ENCODE data around the gene SDR9C7. TPM values are rescaled to one million over a fixed set of nuclear protein-coding genes. Genes with fewer than 3 reads are reported as not detected.

Gene SDR9C7
- total RNA-seq, 1 donor from 2014 or later: not detected

- peaks cover 2% of the 10 kb centered on the region for H3K9me3 Mint-ChIP-seq
- no peak for DNase-seq
- H3K27me3 Mint-ChIP-seq: peaks cover 5% of the 10 kb centered on the region
- ChIA-PET CTCF (no interaction called here), POLR2A (no interaction called here)
- no peak overlapping the region for H3K4me3 Mint-ChIP-seq
- no peak for TF ChIP-seq CTCF (IDR thresholded peaks at IDR 0.05)
- ATAC-seq (ENCODE audit: low read depth): no peak
- H3K27ac Mint-ChIP-seq: no peak overlapping the region
- intact Hi-C loops (cut with micrococcal nuclease): no loop called here
- H3K4me1 Mint-ChIP-seq: no peaks in the 10 kb centered on the region
- no peaks in the 10 kb centered on the region for H3K36me3 Mint-ChIP-seq (ENCODE audit: low read depth)
Observed at GRCh38 chr12:56953314-56953713, 19.1 kb upstream of the SDR9C7 start.

DNA sequence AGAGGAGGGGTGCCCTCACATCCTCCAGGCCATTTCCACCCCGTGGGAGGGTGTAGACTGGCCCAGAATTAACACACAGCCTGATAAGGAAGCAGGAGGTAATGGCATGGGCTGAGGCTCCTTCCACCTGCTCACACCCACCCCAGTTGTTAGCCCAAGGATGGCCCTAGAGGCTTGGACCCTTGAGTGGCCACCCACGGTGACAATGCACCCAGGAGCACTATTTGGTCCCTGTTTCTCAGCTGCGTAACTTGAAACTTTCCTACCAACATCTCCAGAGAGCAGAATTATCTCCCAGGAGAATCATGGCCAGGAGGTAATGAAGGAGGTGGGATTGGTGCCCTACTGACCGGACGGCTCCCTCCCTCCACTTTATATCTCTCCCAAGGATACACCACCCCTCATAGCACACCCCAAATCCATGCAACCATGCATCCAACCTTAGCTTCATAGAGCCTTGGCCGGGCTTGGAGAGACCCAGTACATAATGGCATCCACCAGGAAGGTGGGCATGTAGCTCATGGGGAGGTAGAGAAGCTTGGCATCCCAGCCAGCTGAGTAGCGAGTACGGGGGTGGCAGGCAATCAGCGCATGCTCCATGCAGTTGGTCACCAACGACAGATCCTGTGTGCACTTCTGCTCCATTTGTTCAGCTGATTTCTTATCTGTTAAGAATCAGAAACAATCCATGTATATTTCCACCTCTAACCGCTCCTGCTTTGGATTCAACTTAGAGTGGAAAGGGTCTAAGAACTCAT is 17.6 kb upstream of the SDR9C7 start:
- intact Hi-C loops (cut with micrococcal nuclease): no loop called here
- Mint-ChIP-seq H3K9me3 (peaks cover 5% of the 10 kb centered on the region), H3K36me3 (ENCODE audit: low read depth) (no peaks in the 10 kb centered on the region), H3K4me1 (no peaks in the 10 kb centered on the region), H3K27ac (no peak overlapping the region), H3K27me3 (peaks cover 10% of the 10 kb centered on the region), H3K4me3 (no peak overlapping the region)
- no peak for DNase-seq
- TF ChIP-seq CTCF (IDR thresholded peaks at IDR 0.05): no peak
- CTCF ChIA-PET: no interaction called here
- ATAC-seq (ENCODE audit: low read depth): no peak
- POLR2A ChIA-PET: no interaction called here

DNA sequence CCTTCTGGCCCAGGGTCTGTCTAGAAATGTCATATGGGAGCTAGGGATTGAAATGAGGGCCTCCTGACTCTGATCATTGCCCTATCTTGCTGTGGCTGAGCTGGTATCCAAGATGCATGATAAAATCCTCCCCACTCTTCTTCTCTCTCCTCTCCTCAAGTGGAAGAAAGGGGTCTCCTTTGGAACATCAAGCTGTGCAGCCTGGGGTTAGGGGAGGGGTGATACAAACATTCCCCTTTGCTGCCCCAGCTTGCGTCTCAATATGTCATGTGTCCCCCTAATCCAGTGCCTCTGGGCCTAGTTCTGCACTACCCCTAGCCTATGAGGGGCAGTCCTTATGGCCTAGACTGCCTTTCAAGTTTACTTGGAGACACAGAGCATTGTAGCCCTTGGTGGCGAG is 14.7 kb upstream of the SDR9C7 start:
- CTCF ChIA-PET: no interaction called here
- intact Hi-C loops (cut with micrococcal nuclease): no loop called here
- H3K9me3 Mint-ChIP-seq: peaks cover 13% of the 10 kb centered on the region
- no peak for TF ChIP-seq CTCF (IDR thresholded peaks at IDR 0.05)
- no peaks in the 10 kb centered on the region for H3K36me3 Mint-ChIP-seq (ENCODE audit: low read depth)
- H3K4me1 Mint-ChIP-seq: no peaks in the 10 kb centered on the region
- H3K27me3 Mint-ChIP-seq: peaks cover 14% of the 10 kb centered on the region
- no peak for DNase-seq
- POLR2A ChIA-PET: interaction anchor here (0.6 kb wide), 1 partner anchor 200 kb away, joined by 7 read pairs; no protein-coding TSS in a partner anchor
- no peak for ATAC-seq (ENCODE audit: low read depth)
- H3K4me3 Mint-ChIP-seq: no peak overlapping the region
- no peak overlapping the region for H3K27ac Mint-ChIP-seq

- Mint-ChIP-seq H3K36me3 (ENCODE audit: low read depth) (no peaks in the 10 kb centered on the region), H3K27me3 (peaks cover 14% of the 10 kb centered on the region), H3K4me1 (no peaks in the 10 kb centered on the region), H3K9me3 (peaks cover 18% of the 10 kb centered on the region), H3K27ac (no peak overlapping the region), H3K4me3 (no peak overlapping the region)
- no peak for TF ChIP-seq CTCF (IDR thresholded peaks at IDR 0.05)
- intact Hi-C loops (cut with micrococcal nuclease): no loop called here
- CTCF ChIA-PET: no interaction called here
- ATAC-seq (ENCODE audit: low read depth): no peak
- DNase-seq: no peak
- POLR2A ChIA-PET: interaction anchor here (0.6 kb wide), 1 partner anchor 200 kb away, joined by 7 read pairs; no protein-coding TSS in a partner anchor
Observed at GRCh38 chr12:56948457-56948777, 14.2 kb upstream of the SDR9C7 start.

- Mint-ChIP-seq H3K4me1 (no peaks in the 10 kb centered on the region), H3K9me3 (peaks cover 18% of the 10 kb centered on the region), H3K27me3 (peaks cover 14% of the 10 kb centered on the region), H3K36me3 (ENCODE audit: low read depth) (no peaks in the 10 kb centered on the region), H3K27ac (no peak overlapping the region), H3K4me3 (no peak overlapping the region)
- ATAC-seq (ENCODE audit: low read depth): no peak
- no peak for TF ChIP-seq CTCF (IDR thresholded peaks at IDR 0.05)
- ChIA-PET POLR2A (no interaction called here), CTCF (no interaction called here)
- DNase-seq: no peak
- intact Hi-C loops (cut with micrococcal nuclease): no loop called here
Observed at GRCh38 chr12:56947633-56948456, 13.6 kb upstream of the SDR9C7 start.
